ENCODE results near the gene RPTOR.

The RPTOR gene

DNA sequence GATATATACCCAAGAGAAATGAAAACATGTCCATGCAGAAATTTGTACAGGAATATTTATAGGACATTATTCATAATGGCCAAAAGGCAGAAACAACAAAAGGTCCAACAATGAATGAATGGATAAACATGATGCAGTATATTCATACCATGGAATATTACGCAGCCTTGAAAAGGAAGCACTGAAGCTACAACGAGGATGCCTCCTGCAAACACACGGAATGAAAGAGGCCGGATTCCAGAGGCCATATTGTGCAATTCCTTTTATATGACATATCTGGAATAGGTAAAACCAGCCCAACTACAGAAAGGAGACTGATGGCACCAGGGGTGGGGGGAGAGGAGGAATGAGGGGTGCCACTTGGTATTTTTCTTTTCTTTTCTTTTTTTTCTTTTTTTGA lies 432.5 kb downstream of the RPTOR start:
- TF ChIP-seq POLR2AphosphoS5 (IDR thresholded peaks at IDR 0.05; ENCODE audit: low read depth): no peak
- TF ChIP-seq GABPA (IDR thresholded peaks at IDR 0.05; ENCODE audit: low read depth): no peak
- H3K27ac ChIP-seq (replicated peaks): no peak overlapping the region
- peaks cover 2% of the 10 kb centered on the region for H3K27me3 ChIP-seq (ENCODE audit: insufficient read depth, poor library complexity, severe bottlenecking)
- H3K4me3 ChIP-seq (replicated peaks; ENCODE audit: insufficient read depth, low read length): no peak overlapping the region
- no peak for DNase-seq (ENCODE audit: low read depth in 1 of 2, low spot score in 1 of 2)

DNA sequence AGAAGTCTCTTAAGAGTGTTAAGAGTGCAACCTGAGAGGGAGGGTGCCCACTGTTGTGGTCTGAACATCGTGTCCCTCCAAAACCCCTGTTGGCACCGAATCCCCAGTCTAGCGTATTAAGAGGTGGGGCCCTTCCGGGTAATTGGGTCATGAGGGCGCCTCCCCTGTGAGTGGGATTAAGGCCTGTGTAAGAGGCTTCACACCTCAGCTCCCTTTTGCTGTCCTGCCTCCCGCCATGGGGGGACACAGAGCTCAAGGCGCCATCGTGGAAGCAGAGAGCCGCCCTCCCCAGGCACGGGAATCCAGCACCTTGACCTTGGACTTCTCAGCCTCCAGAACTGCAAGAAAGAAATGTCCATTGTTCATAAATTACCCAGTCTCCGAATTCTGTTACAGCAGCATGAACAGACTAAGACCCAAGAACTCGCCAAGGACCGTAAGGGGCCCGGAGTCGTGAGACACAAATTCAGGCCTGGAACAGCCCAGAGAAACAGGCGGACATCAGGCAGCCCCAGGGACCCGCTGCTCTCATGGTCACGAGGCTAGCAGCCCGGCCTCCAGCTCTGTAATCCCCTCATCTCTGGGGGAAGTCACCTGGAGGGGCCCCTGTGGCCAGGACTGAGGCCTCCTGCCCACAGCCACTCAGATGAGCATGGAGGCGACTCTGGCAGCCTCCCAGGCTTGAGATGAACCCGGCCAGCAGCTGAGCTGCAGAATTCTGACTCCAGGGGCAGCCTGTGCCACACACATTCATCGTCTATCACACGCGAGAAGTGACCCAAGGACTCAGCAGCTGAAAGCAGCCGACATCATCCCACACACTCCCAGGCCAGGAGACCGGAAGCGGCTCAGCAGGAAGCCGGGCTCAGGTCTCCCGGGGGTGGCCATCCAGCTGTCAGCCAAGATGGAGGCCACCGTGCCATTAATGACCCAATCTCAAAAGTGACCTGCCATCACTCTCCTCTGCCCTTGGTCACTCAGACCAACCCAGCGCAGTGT lies 434.2 kb downstream of the RPTOR start:
- TF ChIP-seq POLR2AphosphoS5 (IDR thresholded peaks at IDR 0.05; ENCODE audit: low read depth) (no peak), SPI1 (IDR thresholded peaks at IDR 0.05; ENCODE audit: borderline replicate concordance, low read depth) (no peak), GABPA (IDR thresholded peaks at IDR 0.05; ENCODE audit: low read depth) (no peak)
- TF ChIP-seq, protein P1, sequence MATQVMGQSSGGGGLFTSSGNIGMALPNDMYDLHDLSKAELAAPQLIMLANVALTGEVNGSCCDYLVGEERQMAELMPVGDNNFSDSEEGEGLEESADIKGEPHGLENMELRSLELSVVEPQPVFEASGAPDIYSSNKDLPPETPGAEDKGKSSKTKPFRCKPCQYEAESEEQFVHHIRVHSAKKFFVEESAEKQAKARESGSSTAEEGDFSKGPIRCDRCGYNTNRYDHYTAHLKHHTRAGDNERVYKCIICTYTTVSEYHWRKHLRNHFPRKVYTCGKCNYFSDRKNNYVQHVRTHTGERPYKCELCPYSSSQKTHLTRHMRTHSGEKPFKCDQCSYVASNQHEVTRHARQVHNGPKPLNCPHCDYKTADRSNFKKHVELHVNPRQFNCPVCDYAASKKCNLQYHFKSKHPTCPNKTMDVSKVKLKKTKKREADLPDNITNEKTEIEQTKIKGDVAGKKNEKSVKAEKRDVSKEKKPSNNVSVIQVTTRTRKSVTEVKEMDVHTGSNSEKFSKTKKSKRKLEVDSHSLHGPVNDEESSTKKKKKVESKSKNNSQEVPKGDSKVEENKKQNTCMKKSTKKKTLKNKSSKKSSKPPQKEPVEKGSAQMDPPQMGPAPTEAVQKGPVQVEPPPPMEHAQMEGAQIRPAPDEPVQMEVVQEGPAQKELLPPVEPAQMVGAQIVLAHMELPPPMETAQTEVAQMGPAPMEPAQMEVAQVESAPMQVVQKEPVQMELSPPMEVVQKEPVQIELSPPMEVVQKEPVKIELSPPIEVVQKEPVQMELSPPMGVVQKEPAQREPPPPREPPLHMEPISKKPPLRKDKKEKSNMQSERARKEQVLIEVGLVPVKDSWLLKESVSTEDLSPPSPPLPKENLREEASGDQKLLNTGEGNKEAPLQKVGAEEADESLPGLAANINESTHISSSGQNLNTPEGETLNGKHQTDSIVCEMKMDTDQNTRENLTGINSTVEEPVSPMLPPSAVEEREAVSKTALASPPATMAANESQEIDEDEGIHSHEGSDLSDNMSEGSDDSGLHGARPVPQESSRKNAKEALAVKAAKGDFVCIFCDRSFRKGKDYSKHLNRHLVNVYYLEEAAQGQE (IDR thresholded peaks at IDR 0.05; ENCODE audit: insufficient replicate concordance, low read depth): no peak
- TF ChIP-seq, protein P2, sequence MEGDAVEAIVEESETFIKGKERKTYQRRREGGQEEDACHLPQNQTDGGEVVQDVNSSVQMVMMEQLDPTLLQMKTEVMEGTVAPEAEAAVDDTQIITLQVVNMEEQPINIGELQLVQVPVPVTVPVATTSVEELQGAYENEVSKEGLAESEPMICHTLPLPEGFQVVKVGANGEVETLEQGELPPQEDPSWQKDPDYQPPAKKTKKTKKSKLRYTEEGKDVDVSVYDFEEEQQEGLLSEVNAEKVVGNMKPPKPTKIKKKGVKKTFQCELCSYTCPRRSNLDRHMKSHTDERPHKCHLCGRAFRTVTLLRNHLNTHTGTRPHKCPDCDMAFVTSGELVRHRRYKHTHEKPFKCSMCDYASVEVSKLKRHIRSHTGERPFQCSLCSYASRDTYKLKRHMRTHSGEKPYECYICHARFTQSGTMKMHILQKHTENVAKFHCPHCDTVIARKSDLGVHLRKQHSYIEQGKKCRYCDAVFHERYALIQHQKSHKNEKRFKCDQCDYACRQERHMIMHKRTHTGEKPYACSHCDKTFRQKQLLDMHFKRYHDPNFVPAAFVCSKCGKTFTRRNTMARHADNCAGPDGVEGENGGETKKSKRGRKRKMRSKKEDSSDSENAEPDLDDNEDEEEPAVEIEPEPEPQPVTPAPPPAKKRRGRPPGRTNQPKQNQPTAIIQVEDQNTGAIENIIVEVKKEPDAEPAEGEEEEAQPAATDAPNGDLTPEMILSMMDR (IDR thresholded peaks at IDR 0.05; ENCODE audit: insufficient read depth, low read length): no peak
- Histone ChIP-seq H3K27me3 (ENCODE audit: insufficient read depth, poor library complexity, severe bottlenecking) (peaks cover 2% of the 10 kb centered on the region), H3K4me3 (replicated peaks; ENCODE audit: insufficient read depth, low read length) (no peak overlapping the region), H3K27ac (replicated peaks) (no peak overlapping the region)
- DNase-seq (ENCODE audit: low read depth in 1 of 2, low spot score in 1 of 2): no peak

DNA sequence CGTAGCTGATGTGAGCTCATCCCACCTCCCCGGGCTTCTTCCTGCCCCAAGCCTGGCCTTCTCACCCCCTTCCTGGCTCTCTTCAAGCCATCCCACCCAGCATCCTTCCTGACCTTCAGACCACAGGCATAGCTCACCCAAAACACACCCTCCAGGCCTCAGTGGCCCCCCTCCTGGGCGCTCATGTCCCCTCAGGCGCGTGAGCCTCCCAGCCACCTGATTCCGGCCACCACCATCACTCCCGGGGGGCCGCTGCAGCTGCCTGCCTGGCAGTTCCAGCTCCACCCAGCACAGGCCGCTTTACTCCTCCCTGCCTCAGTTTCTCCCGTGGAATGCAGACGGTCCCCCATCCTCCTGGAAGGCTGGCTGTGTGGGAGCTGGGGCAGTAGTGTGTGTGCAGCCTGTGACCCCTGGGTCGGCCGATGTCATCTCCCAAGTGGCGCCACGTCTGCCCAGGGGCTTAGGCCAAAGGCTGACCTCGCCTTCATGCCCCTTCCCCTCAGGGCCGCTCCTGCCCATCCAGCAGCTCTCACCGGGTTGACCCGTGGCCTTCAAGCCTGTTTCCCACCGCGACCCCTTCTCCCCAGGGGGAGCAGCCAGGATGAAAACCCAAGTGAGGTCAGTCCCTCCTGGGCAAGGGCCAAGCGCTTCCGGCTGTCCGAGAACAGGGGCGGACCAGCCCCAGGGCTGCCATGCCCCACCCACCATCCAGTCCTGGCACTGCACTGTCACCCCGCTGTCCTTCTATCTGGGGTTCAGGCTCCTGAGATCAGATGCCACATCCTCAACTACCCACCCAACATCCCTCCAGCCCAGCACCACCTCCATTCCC lies 435.1 kb downstream of the RPTOR start:
- TF ChIP-seq POLR2AphosphoS5 (IDR thresholded peaks at IDR 0.05; ENCODE audit: low read depth) (no peak), GABPA (IDR thresholded peaks at IDR 0.05; ENCODE audit: low read depth) (no peak), SPI1 (IDR thresholded peaks at IDR 0.05; ENCODE audit: borderline replicate concordance, low read depth) (no peak)
- TF ChIP-seq, protein P2 (IDR thresholded peaks at IDR 0.05; ENCODE audit: insufficient read depth, low read length): no peak
- TF ChIP-seq, protein P1 (IDR thresholded peaks at IDR 0.05; ENCODE audit: insufficient replicate concordance, low read depth): no peak
- Histone ChIP-seq H3K27ac (replicated peaks) (no peak overlapping the region), H3K4me3 (replicated peaks; ENCODE audit: insufficient read depth, low read length) (no peak overlapping the region), H3K27me3 (ENCODE audit: insufficient read depth, poor library complexity, severe bottlenecking) (peaks cover 2% of the 10 kb centered on the region)
- DNase-seq (ENCODE audit: low read depth in 1 of 2, low spot score in 1 of 2): no peak
